Fibroblast of skin of abdomen (primary cell): ENCODE data around the gene AQP1.

Experiments
- DNase-seq: peaks from one replicate; pipeline ENCODE4 v3.0.0-alpha.2; 2013

Gene AQP1

GRCh38 chr7:30921540-30922401, 10.1 kb downstream of the AQP1 start:
- no peak for DNase-seq

GRCh38 chr7:30922596-30922995, 10.9 kb downstream of the AQP1 start:
- no peak for DNase-seq

GRCh38 chr7:30923009-30923773, 11.5 kb downstream of the AQP1 start:
- DNase-seq, result no peak

- no peak for DNase-seq
These were observed 12.2 kb downstream of the AQP1 start for GRCh38 chr7:30923774-30924413.

- no peak for DNase-seq
These were observed 13.0 kb downstream of the AQP1 start for GRCh38 chr7:30924624-30925023.

GRCh38 chr7:30925117-30925516, 13.5 kb downstream of the AQP1 start:
- no peak for DNase-seq

- no peak for DNase-seq
These were observed 14.3 kb downstream of the AQP1 start for GRCh38 chr7:30925913-30926312.

GRCh38 chr7:30926313-30926712, 14.7 kb downstream of the AQP1 start:
- DNase-seq, result no peak

GRCh38 chr7:30927040-30927439, 15.4 kb downstream of the AQP1 start:
- DNase-seq, result no peak

GRCh38 chr7:30927559-30927958, 15.9 kb downstream of the AQP1 start:
- DNase-seq, result no peak

GRCh38 chr7:30928254-30928872, 16.7 kb downstream of the AQP1 start:
- no peak for DNase-seq

GRCh38 chr7:30929686-30930085, 18.0 kb downstream of the AQP1 start:
- no peak for DNase-seq

GRCh38 chr7:30930621-30931020, 19.0 kb downstream of the AQP1 start:
- no peak for DNase-seq

- DNase-seq, result peak; percentile 74
These were observed 19.7 kb downstream of the AQP1 start for GRCh38 chr7:30931161-30931928.

GRCh38 chr7:30931929-30932540, 20.4 kb downstream of the AQP1 start:
- DNase-seq, result no peak

GRCh38 chr7:30932562-30932961, 20.9 kb downstream of the AQP1 start:
- DNase-seq, result no peak

- no peak for DNase-seq
These were observed 21.7 kb downstream of the AQP1 start for GRCh38 chr7:30933124-30933974.

GRCh38 chr7:30934225-30934624, 22.6 kb downstream of the AQP1 start:
- no peak for DNase-seq

GRCh38 chr7:30934732-30935568, 23.3 kb downstream of the AQP1 start:
- DNase-seq, result no peak

GRCh38 chr7:30935569-30935877, 23.9 kb downstream of the AQP1 start:
- no peak for DNase-seq
